Measurements from ENCODE around the gene ALK. TPM values are rescaled to one million over a fixed set of nuclear protein-coding genes. Genes with fewer than 3 reads are reported as not detected.
"Not testable (repeated sequence)": the region's sequence is repeated elsewhere in the genome, so short reads cannot be mapped to it uniquely, and the experiment has no call there.

ALK gene
- polyA plus RNA-seq, 10 donors, result 0.04 to 0.36 (median 0.13) TPM; not detected in 1

DNA sequence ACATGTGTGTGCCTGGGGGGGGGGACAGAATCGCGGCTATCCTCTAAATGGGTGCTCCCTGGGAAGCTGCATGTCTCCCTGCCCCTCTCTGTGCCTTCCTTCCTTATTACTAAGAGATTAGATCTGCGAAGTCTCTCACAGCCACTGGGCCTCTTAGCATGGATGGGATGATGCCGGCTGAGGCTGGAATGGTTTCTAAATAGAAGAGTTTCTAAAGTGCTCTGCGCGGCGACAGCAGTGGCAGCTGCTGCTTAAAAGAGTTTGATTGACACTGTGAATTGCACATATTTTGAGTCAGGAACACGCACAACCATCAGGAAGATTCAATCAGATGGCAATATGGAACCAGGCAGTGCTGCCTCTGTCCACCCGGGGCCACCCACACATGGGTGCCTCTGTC, 642.4 kb downstream of the ALK start:
- no peak for DNase-seq

GRCh38 chr2:29276151-29276550, 645.2 kb downstream of the ALK start:
- no peak for DNase-seq

- DNase-seq, result no peak
Observed at GRCh38 chr2:29275186-29275585, 646.2 kb downstream of the ALK start.

GRCh38 chr2:29273685-29274611, 647.4 kb downstream of the ALK start:
- DNase-seq, result no peak

DNA sequence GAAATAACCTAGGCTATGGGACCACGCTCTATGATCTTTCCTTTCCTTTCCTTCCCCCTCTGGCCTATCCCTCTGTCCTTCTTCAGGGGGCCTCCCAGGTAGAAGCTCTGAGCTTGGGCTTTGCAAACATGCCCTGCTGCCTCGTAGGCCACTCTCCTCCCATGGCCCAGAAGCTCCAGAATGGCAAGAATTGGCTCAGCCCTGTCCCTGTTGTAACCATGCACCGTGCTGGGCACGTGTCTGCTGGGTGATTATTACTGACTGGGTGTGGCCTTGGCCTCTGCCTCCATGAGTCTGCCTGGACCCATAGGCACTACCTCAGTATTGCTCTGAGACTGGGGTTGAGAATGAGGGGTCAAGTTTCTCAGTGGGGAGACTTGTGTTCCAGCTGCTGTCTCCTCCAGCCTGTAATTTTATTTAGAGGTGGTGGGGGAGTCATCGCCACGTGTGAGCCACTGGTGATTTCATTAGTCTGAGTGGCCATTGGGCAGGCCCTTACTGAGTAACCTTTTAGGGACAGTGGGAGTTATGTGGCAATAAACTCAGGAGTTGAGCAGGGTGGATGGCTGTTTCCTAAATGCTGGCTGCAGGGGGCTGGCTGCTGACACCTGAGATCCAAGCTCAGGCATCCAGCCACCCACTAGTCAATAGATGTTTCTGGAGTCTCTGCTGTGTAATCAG, 648.2 kb downstream of the ALK start:
- DNase-seq, result no peak

GRCh38 chr2:29272311-29272710, 649.1 kb downstream of the ALK start:
- DNase-seq, result no peak

GRCh38 chr2:29270701-29271121, 650.7 kb downstream of the ALK start:
- peak in 2 of 3 donors; percentile 19 to 61 for DNase-seq

- no peak for DNase-seq
Observed at GRCh38 chr2:29269765-29270109, 651.6 kb downstream of the ALK start.

- DNase-seq, result no peak
Observed at GRCh38 chr2:29269095-29269764, 652.2 kb downstream of the ALK start.

DNA sequence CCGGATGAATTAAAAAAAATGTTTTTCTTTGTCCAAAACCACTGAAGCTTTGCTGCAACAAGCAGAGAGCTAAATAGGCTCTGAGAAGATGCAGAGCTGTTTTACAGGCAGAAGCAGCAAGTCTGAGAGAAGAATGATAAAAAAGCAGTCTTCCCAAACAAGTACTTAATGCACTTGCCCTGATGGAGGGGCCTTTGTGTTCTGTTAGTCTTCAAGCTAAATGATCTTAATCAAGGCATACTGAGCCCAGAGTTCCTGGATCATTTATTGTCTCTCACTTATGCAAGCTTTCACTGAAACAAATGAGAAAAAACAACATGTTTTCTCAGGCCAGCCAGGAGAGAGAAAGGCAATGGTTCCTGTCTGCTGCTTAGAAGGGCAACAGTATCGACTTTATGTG, 653.7 kb downstream of the ALK start:
- DNase-seq, result no peak

DNA sequence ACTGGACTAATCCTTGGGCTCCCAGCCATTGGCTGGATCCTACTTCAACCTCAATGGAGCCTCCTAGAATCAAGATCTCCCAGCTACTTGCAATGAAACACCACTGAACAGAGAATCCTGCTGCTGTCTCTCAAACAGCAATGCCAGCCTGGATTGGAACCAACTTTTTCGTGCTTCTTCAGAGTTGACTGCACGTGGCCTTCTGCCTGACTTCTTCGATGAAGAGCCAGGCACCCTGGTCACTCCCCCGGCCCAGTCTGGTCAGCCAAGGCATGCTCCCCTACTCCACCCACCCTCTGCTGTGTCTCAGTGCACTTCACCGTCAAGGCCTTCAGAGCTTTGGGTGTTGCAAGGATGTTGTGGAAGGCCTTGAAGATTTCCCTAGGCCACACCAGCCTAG, 657.5 kb downstream of the ALK start:
- no peak for DNase-seq

DNA sequence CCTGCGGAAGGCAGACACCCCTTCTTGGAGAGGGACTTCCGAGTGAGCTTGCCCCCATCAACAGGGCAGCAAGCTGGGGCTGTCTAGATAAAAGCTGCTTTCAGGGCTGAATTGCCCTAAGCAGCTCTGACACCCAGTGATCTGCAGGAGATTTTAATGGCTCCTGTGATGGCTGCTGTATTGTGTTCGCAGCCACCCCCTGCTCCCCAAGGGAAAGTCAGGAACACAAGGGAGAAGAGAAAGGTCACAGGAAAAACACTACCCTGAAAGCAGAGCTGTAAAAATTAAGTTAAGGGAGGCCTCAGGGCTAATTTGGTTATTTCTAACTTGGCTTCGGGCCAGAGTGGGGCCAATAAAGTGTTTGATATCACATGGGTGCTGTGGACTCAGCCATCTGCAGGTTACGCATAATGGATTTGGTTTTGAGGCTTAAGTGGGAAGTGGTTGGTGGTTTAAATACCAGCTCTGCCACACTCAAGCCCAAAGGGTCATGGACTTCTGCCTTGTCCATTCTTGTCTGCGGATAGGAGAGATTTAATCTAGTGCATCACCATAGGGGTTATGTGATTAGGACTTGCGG, 658.6 kb downstream of the ALK start:
- no peak for DNase-seq

- DNase-seq, result no peak
Observed at GRCh38 chr2:29261003-29261402, 660.4 kb downstream of the ALK start.

GRCh38 chr2:29260142-29260772, 661.1 kb downstream of the ALK start:
- DNase-seq, result no peak

- DNase-seq, result no peak
Observed at GRCh38 chr2:29259221-29259620, 662.2 kb downstream of the ALK start.

DNA sequence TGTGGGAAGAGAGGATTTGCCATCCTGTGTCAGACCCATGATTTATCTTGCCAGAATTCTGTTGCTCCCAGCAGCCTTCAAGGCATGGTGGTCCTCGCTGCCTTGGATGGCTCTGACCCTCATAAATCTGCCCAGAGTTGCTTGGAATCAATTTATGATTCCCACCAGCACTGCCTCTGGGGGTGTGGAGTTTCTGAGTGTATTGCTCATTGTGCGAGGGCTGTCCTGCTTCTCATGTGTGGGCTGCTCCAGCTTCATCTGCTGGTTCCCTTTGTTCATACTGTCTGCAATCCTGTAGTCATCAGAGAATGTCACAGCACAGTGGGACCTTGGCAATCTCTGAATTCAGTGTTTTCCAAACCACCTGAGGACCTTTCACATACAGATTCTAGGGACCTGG, 666.4 kb downstream of the ALK start:
- DNase-seq, result no peak

GRCh38 chr2:29253495-29254275, 667.7 kb downstream of the ALK start:
- not testable (repeated sequence) for DNase-seq

- DNase-seq, result no peak
Observed at GRCh38 chr2:29253026-29253425, 668.4 kb downstream of the ALK start.

DNA sequence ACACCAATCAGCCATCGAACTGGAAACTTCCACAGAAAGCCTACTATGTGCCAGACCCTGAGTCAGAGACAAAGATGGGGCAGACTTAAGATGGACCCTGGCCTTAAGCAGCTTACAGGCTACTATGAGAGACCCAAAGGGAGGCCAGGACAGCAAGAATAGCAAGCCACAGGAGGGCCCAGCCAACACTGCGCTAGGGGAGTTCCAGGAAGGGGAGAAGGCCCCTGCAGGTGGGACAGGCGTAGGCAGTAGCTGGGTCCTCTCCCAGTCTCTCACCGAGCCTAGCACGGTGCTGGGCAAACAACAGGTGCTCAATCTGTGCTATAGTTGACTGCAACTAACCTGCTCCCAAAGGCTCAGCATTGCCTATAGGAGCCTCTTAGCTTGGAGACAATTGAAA, 670.0 kb downstream of the ALK start:
- DNase-seq, result no peak

GRCh38 chr2:29250977-29251376, 670.4 kb downstream of the ALK start:
- DNase-seq, result no peak

DNA sequence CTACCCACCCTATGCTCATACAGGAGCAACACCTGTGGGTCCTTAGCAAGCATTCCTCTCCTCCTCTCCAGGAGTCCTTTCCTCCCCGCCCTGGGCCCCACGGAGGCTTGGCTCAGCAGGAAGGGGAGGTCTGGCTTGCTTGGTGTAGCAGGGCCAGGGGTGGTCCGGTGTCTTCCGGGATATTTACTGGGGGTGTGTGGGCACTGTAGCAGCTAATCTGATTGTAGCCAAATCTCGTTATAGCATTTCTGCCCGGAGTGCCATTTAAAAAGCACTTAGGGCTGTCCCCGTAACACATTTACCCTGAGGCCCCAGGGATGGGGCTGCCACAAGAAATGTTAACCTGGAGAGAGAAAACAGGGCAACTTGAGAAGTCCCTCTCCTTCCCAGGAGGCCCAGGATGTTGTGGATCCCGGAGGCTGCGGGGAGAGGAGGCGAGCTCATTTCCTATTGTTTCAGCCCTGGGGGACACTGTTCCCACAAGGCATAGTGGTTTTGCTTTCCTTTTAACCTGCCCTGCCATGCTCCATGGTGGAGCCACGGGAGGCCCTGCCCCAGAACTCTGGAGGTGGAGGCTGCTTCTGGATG, 671.6 kb downstream of the ALK start:
- no peak for DNase-seq

Measured in muscle of back (tissue), 11 donors.